Stimulated activated CD4-positive, alpha-beta T cell treated with anti-CD3 and anti-CD28 coated beads, Interleukin-4, amount 100 ng/mL, for 24 hours (primary cell): Measurements from ENCODE around the gene C1orf35.
A peak's percentile ranks its signal among the peaks of the same experiment; 100 is the strongest.

ENCODE experiments used
- DNase-seq: peaks from one replicate; pipeline ENCODE4 v3.0.0-alpha.2; 2020

Gene C1orf35

DNA sequence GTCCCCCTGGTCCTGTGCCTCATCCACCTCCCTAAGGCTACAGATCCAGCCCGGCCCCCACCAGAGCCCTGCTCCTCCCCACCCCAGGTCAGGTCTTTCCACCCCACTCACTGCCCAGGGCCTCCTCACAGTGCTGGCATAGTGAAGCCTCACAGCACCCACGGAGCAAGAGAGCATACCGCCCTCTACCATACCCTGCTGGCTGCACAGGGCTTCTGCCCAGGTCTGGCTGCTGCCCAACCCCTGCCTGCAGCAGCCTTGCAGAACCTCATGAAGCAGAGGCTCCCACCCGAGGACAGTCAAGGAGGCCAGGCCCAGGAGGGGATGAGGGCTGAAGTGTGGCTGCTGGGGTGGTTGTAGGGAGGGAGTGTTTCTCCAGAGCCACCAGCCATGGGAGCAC lies 40.3 kb downstream of the C1orf35 start:
- DNase-seq: no peak

DNA sequence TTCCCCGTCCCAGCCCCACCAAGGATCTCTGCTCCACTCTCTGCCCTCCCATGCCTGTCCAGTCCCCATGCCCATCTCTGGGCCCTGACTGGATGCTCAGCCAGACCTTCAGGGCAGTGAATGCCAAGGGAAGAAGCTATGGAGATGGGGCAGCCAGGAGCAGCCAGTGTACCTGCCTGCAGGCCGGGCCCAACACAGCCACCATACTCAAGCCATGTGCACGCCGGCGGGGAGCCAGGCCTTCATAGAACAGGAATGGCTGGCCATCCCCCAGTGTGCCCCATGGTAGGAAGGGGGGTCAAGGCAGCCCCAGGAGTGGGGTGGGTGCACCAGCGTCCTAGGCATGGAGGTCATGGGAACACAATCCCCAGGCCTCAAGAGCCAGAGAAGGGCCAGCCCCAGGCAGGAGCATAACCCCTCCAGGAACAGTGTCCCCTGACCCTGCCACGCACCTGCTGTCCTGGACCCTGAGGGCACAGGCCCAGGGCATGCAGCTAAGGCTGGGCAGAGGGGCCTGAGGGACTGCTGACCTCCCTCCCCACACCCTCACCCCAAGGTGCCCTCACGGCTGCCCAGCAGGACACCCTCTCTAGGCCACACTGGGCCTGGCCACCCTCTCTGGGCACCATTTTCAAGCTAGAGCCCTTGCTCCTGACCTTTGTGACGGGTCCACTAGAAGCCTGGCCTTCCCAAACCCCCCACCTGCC lies 40.9 kb downstream of the C1orf35 start:
- DNase-seq: no peak

DNA sequence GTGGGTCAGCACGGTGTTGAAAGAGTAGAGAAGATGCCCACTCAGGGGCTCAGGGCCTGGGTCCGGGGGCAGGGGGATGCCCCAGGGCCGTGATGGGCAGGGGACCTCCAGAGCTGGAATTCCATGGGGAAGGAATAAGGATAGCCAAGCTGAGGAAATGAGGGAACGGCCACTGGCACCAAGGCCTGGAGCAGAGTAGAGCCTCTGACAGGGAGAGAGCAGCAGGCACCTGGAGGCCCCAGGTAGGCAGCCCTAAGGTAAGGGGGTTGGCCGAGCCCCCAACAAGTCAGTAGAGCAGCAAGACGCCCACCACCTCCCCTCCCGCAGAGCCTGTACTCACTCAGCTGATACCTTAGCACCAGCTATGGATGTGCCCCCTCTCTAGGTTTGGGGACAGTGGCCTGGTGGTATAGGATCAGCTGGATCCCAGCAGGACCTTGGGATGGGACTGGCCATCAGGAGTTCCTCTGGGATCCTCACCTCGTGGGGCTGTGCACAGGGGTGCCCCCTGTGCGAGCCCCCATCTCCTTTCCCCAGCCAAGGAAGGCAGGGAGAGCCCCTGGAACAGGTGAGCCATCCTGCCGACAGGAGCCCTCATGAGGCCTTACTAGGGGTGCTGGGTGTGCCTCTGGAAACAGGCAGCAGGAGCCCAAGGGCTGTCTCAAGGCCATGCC lies 41.6 kb downstream of the C1orf35 start:
- no peak for DNase-seq

DNA sequence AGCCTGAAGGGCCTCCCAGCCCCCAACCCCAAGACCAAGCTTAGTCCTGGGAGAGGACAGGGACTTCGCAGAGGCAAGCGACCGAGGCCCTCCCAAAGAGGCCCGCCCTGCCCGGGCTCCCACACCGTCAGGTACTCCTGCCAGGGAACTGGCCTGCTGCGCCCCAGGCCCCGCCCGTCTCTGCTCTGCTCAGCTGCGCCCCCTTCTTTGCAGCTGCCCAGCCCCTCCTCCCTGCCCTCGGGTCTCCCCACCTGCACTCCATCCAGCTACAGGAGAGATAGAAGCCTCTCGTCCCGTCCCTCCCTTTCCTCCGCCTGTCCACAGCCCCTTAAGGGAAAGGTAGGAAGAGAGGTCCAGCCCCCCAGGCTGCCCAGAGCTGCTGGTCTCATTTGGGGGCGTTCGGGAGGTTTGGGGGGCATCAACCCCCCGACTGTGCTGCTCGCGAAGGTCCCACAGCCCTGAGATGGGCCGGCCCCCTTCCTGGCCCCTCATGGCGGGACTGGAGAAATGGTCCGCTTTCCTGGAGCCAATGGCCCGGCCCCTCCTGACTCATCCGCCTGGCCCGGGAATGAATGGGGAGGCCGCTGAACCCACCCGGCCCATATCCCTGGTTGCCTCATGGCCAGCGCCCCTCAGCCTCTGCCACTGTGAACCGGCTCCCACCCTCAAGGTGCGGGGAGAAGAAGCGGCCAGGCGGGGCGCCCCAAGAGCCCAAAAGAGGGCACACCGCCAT lies 42.5 kb downstream of the C1orf35 start:
- DNase-seq: no peak

DNA sequence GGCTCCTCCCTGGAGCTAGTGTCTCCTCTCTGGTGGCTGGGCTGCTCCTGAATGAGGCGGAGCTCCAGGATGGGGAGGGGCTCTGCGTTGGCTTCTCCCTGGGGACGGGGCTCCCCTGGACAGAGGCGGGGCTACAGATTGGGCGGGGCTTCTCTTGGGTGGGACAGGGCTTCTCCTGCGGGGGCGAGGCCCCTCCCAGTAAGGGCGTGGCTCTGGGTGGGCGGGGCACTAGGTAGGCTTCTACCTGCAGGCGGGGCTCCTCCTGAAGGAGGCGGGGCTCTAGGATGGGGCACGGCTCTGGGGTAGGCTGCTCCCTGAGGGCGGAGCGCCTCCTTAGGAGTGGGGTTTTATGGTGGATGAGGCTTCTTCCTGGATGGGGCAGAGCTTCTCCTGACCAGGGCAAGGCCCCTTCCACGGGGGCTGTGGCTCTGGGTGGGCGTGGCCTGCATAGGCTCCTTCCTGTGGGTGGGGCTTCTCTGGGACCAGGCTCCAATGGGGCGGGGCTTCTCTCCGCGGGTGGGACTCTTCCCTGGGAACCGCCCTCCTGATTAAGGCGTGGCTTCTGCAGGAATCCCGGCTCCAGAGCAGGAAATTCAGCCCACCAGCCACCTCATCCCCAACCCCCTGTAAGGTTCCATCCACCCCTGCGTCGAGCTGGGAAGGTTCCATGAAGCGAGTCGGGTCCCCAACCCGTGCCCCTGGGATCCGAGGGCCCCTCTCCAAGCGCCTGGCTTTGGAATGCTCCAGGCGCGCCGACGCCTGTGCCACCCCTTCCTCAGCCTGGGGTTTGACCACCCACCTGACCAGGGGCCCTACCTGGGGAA lies 43.3 kb downstream of the C1orf35 start:
- DNase-seq: peak; percentile 65

DNA sequence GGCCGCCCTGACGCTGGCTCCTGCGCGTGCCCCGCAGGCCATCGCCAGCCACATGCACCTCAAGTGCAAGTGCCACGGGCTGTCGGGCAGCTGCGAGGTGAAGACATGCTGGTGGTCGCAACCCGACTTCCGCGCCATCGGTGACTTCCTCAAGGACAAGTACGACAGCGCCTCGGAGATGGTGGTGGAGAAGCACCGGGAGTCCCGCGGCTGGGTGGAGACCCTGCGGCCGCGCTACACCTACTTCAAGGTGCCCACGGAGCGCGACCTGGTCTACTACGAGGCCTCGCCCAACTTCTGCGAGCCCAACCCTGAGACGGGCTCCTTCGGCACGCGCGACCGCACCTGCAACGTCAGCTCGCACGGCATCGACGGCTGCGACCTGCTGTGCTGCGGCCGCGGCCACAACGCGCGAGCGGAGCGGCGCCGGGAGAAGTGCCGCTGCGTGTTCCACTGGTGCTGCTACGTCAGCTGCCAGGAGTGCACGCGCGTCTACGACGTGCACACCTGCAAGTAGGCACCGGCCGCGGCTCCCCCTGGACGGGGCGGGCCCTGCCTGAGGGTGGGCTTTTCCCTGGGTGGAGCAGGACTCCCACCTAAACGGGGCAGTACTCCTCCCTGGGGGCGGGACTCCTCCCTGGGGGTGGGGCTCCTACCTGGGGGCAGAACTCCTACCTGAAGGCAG lies 44.0 kb downstream of the C1orf35 start:
- DNase-seq: peak; percentile 17

DNA sequence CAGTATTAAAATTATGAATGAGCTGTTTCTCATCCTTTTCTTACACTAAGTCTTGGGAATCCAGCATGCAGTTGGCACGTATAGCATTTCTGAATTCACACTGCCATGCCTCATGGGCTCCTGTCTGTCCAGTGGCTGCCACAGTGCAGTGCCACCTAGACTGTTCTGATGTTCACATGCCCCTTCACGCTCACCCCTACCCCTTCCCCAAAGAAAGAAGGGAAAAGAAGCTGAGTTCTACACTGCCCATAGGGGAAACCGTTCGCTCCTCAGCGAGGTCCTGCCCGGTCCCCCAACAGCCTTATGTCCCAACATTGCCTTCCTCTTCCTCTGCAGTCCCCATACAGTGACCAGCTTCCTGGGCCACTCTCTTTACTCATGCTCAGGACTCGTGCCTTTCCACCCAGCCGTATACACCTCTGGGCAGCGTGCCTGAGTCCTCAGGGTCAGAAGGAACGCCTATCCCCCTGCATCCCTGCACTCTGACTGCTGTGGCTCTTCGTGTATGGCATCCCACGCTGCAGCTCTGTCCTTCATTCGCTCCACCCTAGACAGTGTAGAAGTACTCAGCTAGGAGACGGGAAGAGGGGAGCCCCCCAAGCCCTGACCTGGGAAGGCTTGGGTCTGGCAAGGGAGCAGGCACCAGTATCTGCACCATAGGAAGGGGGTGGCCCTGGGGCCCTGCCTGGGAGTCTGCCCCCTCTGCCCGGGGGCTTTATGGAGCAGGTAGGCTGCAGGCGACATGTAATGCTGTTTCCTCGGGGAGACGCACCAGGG lies 44.8 kb downstream of the C1orf35 start:
- DNase-seq: no peak
